ENCODE measurements around the gene PRKAR1B.
"Not testable (repeated sequence)": the region's sequence is repeated elsewhere in the genome, so short reads cannot be mapped to it uniquely, and the experiment has no call there.

Gene PRKAR1B

GRCh38 chr7:621572-622285, 105.4 kb downstream of the PRKAR1B start:
- DNase-seq (ENCODE audit: low read depth), result no peak

DNA sequence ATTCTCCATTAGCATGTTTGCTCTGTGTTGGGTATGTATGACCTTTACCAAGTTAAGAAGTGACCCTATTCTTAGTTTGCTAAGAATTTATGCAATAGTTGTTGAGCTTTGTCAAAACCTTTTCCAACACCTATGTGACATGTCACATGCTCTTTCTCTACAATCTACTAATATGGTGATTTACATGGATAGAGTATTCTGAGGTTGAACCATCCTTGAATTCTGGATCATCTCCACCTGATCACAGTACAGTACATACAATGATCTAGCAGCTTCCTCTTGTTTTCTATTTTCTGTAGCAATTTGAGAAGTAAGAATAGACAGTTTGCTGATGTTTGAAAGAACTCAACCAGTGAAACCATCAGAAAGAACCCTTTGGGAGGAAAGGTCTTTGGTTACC, 106.2 kb downstream of the PRKAR1B start:
- no peak for DNase-seq (ENCODE audit: low read depth)

- no peak for DNase-seq (ENCODE audit: low read depth)
These were observed 107.0 kb downstream of the PRKAR1B start for GRCh38 chr7:620056-620455.

DNA sequence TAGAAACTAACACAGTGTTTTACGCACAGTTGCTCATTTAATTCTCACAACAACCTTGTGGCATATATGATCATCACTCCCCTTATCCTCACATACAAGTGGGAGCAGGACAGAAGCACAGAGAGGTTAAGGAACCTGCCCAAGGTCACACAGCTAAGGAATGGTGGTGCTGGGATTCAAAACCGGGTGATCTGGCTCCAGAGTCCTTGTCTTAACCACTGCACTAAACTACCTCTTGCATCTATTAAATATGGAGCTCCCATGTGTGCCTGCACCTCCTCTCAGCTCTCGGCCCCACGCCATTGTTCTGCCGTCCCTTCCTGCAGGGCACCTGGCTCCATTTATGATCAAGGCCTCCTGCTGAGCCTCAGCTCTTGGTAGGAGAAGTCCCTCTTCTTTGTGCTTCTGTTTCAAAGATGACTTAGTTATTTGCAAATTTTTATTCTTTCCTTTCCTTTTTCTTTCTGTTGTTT, 107.7 kb downstream of the PRKAR1B start:
- no peak for DNase-seq (ENCODE audit: low read depth)

- no peak for DNase-seq (ENCODE audit: low read depth)
These were observed 108.3 kb downstream of the PRKAR1B start for GRCh38 chr7:618539-619367.

DNA sequence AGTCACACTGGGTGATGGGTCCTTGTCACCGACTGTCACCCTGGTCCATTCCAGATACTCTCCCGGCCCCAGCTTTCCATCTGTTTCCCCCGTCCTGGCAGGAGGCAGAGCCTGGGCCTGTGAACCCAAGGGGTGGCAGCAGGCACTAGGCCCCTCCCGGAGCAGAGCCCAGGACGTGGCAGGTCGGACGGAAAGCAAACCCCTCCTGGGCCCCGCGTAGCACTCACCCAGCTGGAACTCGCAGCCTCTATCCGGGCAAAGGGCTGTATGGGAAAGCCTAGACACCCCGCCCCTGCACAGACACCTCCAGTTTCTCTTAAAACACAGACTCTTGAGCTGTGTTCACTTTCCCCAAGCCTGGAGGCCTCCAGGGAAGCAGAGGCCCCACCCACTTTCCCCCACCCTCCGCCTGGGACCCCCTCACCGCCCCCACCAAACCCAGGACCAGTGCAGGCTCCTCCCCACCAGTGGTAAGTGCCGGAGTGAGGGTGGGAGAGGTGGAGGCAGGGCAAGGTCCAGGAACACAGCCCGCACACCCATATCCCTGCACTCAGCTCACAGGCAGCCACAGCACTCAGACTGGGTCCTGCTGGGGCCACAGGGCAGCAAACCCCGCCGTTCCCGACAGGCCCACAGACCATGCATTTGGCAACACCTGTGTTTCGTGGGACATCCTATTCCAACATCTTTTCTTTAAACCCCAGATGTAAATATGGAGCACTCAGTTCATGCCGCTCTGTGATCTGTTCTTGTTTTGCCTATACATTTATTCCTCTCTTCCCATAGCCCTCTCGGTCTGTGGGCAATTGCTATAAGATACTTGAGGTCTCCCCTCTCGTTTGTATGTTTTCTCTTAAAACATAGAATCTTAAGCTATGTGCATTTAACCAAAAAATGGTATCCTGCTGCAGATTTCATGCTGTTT, 109.2 kb downstream of the PRKAR1B start:
- DNase-seq (ENCODE audit: low read depth), result no peak

- DNase-seq (ENCODE audit: low read depth), result no peak
These were observed 113.5 kb downstream of the PRKAR1B start for GRCh38 chr7:613442-614140.

DNA sequence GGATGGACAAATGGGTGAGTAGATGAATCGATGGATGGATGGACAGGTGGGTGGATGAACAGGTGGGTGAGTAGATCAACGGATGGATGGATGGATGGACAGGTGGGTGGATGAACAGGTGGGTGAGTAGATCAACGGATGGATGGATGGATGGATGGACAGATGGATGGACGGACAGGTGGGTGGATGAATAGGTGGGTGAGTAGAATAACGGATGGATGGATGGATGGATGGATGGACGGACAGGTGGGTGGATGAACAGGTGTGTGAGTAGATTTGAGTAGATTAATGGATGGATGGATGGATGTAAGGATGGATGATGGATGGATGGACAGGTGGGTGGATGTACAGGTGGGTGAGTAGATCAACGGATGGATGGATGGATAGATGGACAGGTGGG, 115.2 kb downstream of the PRKAR1B start:
- DNase-seq (ENCODE audit: low read depth), result not testable (repeated sequence)

- no peak for DNase-seq (ENCODE audit: low read depth)
These were observed 115.7 kb downstream of the PRKAR1B start for GRCh38 chr7:611281-611810.

- no peak for DNase-seq (ENCODE audit: low read depth)
These were observed 116.4 kb downstream of the PRKAR1B start for GRCh38 chr7:610531-611280.

GRCh38 chr7:610141-610530, 116.9 kb downstream of the PRKAR1B start:
- no peak for DNase-seq (ENCODE audit: low read depth)

DNA sequence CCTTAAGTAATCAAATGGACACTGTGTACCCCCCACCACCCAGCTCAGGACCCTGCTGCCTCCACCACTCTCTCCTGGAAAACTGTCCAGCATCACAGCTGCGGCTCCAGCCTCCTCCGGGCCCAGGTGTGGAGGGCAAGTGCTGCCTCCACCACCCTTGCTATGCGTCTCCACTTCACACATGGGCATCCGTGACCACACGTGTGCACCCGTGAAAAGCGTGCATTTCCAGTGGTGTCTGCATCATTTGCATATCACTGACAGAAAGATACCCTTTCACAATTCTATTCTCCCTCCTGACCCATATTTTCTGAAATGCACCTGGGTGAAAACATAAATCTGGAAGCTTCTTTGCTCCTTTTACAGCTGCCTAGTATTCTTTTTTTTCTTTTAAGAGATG, 117.7 kb downstream of the PRKAR1B start:
- DNase-seq (ENCODE audit: low read depth), result no peak

DNA sequence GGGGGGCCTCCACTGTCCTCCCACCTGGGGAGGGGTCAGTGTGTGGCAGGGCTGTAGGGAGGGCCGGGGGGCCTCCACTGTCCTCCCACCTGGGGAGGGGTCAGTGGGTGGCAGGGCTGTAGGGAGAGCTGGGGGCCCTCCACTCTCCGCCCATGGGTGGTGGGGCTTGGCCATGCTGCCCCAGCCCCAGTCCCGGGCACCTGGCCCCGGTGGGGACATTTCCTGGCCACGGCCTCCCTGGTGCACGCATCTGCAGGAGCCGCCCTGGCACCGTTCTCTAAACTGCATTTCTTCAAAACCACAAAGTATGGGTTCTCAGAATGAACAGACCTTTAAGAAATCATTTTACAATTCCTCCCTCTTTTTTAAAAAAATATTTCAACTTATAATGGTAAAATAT, 118.1 kb downstream of the PRKAR1B start:
- no peak for DNase-seq (ENCODE audit: low read depth)

GRCh38 chr7:608361-608760, 118.7 kb downstream of the PRKAR1B start:
- no peak for DNase-seq (ENCODE audit: low read depth)

- no peak for DNase-seq (ENCODE audit: low read depth)
These were observed 119.1 kb downstream of the PRKAR1B start for GRCh38 chr7:607938-608337.

GRCh38 chr7:605661-606450, 121.2 kb downstream of the PRKAR1B start:
- DNase-seq (ENCODE audit: low read depth), result no peak

GRCh38 chr7:604884-605531, 122.1 kb downstream of the PRKAR1B start:
- DNase-seq (ENCODE audit: low read depth), result no peak

DNA sequence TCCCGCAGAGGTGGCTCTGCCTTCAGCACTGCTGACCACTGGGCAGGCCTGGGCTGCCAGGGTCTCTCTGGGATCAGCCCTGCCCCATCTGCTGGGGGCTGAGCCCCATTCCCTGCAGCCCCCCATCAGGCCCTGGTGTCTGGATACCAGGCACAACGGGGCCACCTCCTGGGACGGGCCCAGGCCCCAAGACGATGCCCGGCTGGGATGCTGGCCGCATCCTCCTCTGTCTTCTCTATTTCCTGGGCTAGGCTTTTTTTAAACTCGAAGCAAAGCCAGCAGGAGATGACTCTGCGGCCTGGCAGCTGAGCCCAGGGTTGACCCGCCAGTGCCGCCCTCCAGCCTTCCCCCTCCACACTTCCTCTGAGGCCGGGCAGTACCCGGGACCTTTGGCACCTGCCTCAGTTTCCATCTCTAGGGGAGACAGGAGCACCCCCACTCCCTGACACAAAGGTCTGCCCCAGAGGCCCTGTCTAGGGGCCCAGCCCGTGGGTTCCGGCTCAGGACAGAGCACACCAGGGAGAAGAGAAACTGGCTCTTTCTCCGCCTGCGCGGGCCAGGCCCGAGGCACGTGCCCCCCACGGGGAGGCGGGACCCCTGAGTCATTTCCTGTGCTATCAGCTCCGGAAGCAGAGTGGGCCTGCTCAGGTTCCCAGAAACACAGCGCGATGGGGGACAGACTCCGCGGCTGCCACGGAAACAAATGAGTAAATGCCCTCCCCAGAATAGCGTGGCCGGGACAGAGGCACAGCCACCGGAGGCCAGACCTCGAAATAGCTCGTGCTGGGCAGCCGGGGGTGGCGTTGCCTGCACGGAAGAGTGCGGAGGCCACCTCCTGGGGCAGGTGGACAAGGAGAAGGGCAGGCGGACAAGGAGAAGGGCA, 122.8 kb downstream of the PRKAR1B start:
- DNase-seq (ENCODE audit: low read depth), result no peak

Measured in GM04503 (cell line).